DOHH2 (cell line): Measurements from ENCODE around the gene NOTO.

ENCODE experiments used
- H3F3A ChIP-seq: fragments of 200-600 bp; sonication (generic), shearing (Covaris generic); 2 replicates; pipeline ENCODE4 v1.6.0; 2016; ENCODE audit warnings: antibody characterized with exemption, mild to moderate bottlenecking; ENCODE audit not compliant: control insufficient read depth, insufficient read depth
- H3K27ac ChIP-seq: fragments of 200-600 bp; sonication (generic); 2 replicates; pipeline ENCODE4 v1.5.1; 2014; ENCODE audit warnings: low read depth, mild to moderate bottlenecking, low read length, moderate library complexity
- H3K27me3 ChIP-seq: fragments of 200-600 bp; sonication (generic); 2 replicates; pipeline ENCODE4 v1.6.1; 2014; ENCODE audit warnings: mild to moderate bottlenecking, low read length, mixed read lengths; ENCODE audit not compliant: control insufficient read depth
- H3K36me3 ChIP-seq: fragments of 200-600 bp; sonication (generic); 2 replicates; pipeline ENCODE4 v1.6.1; 2014; ENCODE audit warnings: mild to moderate bottlenecking, low read length, moderate library complexity, mixed read lengths; ENCODE audit not compliant: control insufficient read depth
- H3K4me1 ChIP-seq: fragments of 200-600 bp; sonication (generic); 2 replicates; pipeline ENCODE4 v1.6.1; 2014; ENCODE audit warnings: mild to moderate bottlenecking, low read length, mixed read lengths; ENCODE audit not compliant: control insufficient read depth
- H3K4me2 ChIP-seq: fragments of 200-600 bp; sonication (generic); 2 replicates; pipeline ENCODE4 v1.6.0; 2014; ENCODE audit warnings: mild to moderate bottlenecking, low read length, moderate library complexity
- H3K4me3 ChIP-seq: fragments of 200-600 bp; sonication (generic); 2 replicates; pipeline ENCODE4 v1.5.1; 2014; ENCODE audit warnings: mild to moderate bottlenecking, low read length, mixed read lengths
- H3K79me2 ChIP-seq: fragments of 200-600 bp; sonication (generic); 2 replicates; pipeline ENCODE4 v1.6.1; 2014; ENCODE audit warnings: mild to moderate bottlenecking, low read length, mixed read lengths; ENCODE audit not compliant: control insufficient read depth
- H3K9me2 ChIP-seq: fragments of 200-600 bp; sonication (generic); replicated peaks from 2 replicates; pipeline ENCODE4 v1.6.1; 2014; ENCODE audit warnings: mild to moderate bottlenecking, low read length, mixed read lengths; ENCODE audit not compliant: control insufficient read depth
- H3K9me3 ChIP-seq: fragments of 200-600 bp; sonication (generic); 2 replicates; pipeline ENCODE4 v1.6.1; 2014; ENCODE audit warnings: antibody characterized with exemption, low read length, mixed read lengths; ENCODE audit not compliant: control insufficient read depth, insufficient read depth
- H4K20me1 ChIP-seq: fragments of 200-600 bp; sonication (generic); 2 replicates; pipeline ENCODE4 v1.6.0; 2014; ENCODE audit warnings: low read depth, mild to moderate bottlenecking, antibody characterized with exemption, low read length, moderate library complexity; ENCODE audit not compliant: control insufficient read depth, insufficient read depth
- EZH2phosphoT487 ChIP-seq: fragments of 200-600 bp; sonication (generic); IDR thresholded peaks from 2 replicates; pipeline ENCODE4 v1.6.1; 2017; ENCODE audit warnings: borderline replicate concordance, mild to moderate bottlenecking, antibody characterized with exemption, low read length, moderate library complexity, mixed read lengths
- TF ChIP-seq, protein P1 (sequence below): fragments of 200-600 bp; sonication (generic); IDR thresholded peaks from one replicate; pipeline ENCODE4 v1.5.1; 2014; ENCODE audit warnings: antibody characterized with exemption, mild to moderate bottlenecking, low read depth, low read length; ENCODE audit not compliant: poor library complexity, severe bottlenecking

Gene NOTO

DNA sequence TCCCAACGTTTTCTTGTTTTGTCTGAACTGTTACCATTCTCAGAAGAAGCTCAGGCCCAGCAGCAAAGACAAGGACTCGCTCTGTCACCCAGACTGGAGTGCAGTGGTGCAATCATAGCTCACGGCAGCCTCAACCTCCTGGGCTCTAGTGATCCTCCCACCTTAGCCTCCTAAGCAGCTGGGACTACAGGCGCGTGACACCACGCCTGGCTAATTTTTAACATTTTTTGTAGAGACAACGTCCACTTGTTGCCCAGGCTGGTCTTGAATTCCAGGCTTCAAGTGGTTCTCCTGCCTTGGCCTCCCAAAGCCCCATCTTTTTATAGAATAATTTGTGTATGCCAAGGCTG lies 9.7 kb downstream of the NOTO start:
- Histone ChIP-seq H3K27ac (no peak overlapping the region), H3K27me3 (no peaks in the 10 kb centered on the region), H3K79me2 (peaks cover 29% of the 10 kb centered on the region), H3K4me1 (peaks cover 32% of the 10 kb centered on the region), H4K20me1 (no peaks in the 10 kb centered on the region), H3K9me2 (no peaks in the 10 kb centered on the region), H3K4me2 (no peak overlapping the region), H3F3A (peaks cover 3% of the 10 kb centered on the region; the same call in 1 of the 2 replicates), H3K9me3 (no peaks in the 10 kb centered on the region), H3K36me3 (no peaks in the 10 kb centered on the region), H3K4me3 (no peak overlapping the region)
- TF ChIP-seq, protein P1, sequence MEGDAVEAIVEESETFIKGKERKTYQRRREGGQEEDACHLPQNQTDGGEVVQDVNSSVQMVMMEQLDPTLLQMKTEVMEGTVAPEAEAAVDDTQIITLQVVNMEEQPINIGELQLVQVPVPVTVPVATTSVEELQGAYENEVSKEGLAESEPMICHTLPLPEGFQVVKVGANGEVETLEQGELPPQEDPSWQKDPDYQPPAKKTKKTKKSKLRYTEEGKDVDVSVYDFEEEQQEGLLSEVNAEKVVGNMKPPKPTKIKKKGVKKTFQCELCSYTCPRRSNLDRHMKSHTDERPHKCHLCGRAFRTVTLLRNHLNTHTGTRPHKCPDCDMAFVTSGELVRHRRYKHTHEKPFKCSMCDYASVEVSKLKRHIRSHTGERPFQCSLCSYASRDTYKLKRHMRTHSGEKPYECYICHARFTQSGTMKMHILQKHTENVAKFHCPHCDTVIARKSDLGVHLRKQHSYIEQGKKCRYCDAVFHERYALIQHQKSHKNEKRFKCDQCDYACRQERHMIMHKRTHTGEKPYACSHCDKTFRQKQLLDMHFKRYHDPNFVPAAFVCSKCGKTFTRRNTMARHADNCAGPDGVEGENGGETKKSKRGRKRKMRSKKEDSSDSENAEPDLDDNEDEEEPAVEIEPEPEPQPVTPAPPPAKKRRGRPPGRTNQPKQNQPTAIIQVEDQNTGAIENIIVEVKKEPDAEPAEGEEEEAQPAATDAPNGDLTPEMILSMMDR: no peak
- TF ChIP-seq EZH2phosphoT487: no peak

DNA sequence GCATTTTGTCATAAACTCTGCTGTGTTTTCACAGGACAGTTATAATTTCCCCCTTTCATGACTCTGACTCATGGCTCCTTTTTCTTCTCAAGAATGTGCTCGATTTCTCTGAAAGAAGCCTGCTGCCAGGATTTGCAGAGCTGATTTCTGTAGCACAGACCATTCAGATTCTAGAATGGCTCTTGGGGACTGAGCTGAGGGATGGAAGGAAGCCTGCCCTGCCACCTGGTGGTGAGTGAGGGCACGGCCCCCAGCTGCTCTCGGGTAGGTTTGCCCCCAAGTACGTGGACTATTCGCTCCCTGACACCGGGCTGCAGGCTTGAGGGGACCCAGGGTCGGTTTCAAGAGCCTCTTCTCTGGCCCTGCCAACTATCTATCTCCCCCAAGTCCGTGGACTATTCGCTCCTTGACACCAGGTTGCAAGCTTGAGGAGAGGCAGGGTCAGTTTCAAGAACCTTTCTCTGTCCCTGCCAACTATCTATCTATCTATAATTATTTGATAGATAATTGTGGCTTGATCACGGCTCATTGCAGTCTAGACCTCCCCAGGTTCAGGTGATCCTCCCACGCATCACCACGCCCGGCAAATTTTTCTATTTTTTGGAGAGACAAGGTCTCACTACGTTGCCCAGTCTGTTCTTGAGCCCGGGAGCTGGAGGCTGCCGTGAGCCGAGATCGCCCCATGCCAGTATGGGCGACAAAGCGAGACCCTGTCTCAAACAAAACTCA lies 10.2 kb downstream of the NOTO start:
- peaks cover 3% of the 10 kb centered on the region; the same call in 1 of the 2 replicates for H3F3A ChIP-seq
- peaks cover 32% of the 10 kb centered on the region for H3K4me1 ChIP-seq
- H3K9me3 ChIP-seq: no peaks in the 10 kb centered on the region
- H3K36me3 ChIP-seq: no peaks in the 10 kb centered on the region
- no peak overlapping the region for H3K27ac ChIP-seq
- peaks cover 35% of the 10 kb centered on the region for H3K79me2 ChIP-seq
- H3K9me2 ChIP-seq: no peaks in the 10 kb centered on the region
- no peaks in the 10 kb centered on the region for H3K27me3 ChIP-seq
- no peak overlapping the region for H3K4me2 ChIP-seq
- H4K20me1 ChIP-seq: no peaks in the 10 kb centered on the region
- H3K4me3 ChIP-seq: no peak overlapping the region
- TF ChIP-seq, protein P1: peak; percentile 95
- TF ChIP-seq EZH2phosphoT487: no peak

- Histone ChIP-seq H3K9me2 (no peaks in the 10 kb centered on the region), H3K27ac (peak within 1 kb of the TSS; percentile 54), H3F3A (peaks cover 3% of the 10 kb centered on the region; the same call in 1 of the 2 replicates), H3K36me3 (peaks cover 5% of the 10 kb centered on the region; the same call in 1 of the 2 replicates), H3K9me3 (no peaks in the 10 kb centered on the region), H3K79me2 (peaks cover 49% of the 10 kb centered on the region), H3K4me3 (peak within 1 kb of the TSS; percentile 86), H4K20me1 (no peaks in the 10 kb centered on the region), H3K4me1 (peaks cover 32% of the 10 kb centered on the region), H3K4me2 (peak within 1 kb of the TSS; percentile 68), H3K27me3 (no peaks in the 10 kb centered on the region)
- TF ChIP-seq, protein P1: no peak
- no peak for TF ChIP-seq EZH2phosphoT487
These were observed 12.0 kb downstream of the NOTO start, which contains the start of gene SMYD5 for GRCh38 chr2:73214120-73215035. TSS of gene SMYD5 (plus strand) at chr2:73214245. CDS start at chr2:73214267, 22 bp downstream.
